Ovary (tissue), 3 donors: ENCODE data around the gene KCNIP4.

Experiments used
- CTCF ChIP-seq, 3 donors: fragments of 450-650 bp in 2 of 3; fragments of 200-600 bp in 1 of 3; IDR thresholded peaks; one replicate each; pipeline versions ENCODE4 v1.5.1 to v1.8.0; 2016 to 2022; ENCODE audit warnings: antibody characterized with exemption in 3 of 3, mild to moderate bottlenecking in 1 of 3
- POLR2A ChIP-seq: fragments of 450-650 bp; IDR thresholded peaks from one replicate; pipeline ENCODE4 v1.6.1; 2017; ENCODE audit warnings: antibody characterized with exemption, mild to moderate bottlenecking, moderate library complexity
- donor health status: DM: no; HTN: no; CAD: no.

- TF ChIP-seq CTCF (IDR thresholded peaks at IDR 0.05) = no peak
- no peak for TF ChIP-seq POLR2A
Measured at GRCh38 chr4:20995610-20996009, 953.0 kb downstream of the KCNIP4 start.
